T-helper 1 cell (primary cell): Measurements from ENCODE around the gene ABCB6.
"Not testable (repeated sequence)": the region's sequence is repeated elsewhere in the genome, so short reads cannot be mapped to it uniquely, and the experiment has no call there.

Experiments used
- DNase-seq, 5 donors: peaks; one replicate each; pipeline ENCODE4 v3.0.0-alpha.2; 2012 to 2020
- total RNA-seq, 4 donors: gene quantifications; one replicate each; lab custom pipeline; 2026; lab: John Stamatoyannopoulos, UW

Gene ABCB6
- 0.36 to 4.6 (median 0.65) reads per million in 4 donors for total RNA-seq

DNA sequence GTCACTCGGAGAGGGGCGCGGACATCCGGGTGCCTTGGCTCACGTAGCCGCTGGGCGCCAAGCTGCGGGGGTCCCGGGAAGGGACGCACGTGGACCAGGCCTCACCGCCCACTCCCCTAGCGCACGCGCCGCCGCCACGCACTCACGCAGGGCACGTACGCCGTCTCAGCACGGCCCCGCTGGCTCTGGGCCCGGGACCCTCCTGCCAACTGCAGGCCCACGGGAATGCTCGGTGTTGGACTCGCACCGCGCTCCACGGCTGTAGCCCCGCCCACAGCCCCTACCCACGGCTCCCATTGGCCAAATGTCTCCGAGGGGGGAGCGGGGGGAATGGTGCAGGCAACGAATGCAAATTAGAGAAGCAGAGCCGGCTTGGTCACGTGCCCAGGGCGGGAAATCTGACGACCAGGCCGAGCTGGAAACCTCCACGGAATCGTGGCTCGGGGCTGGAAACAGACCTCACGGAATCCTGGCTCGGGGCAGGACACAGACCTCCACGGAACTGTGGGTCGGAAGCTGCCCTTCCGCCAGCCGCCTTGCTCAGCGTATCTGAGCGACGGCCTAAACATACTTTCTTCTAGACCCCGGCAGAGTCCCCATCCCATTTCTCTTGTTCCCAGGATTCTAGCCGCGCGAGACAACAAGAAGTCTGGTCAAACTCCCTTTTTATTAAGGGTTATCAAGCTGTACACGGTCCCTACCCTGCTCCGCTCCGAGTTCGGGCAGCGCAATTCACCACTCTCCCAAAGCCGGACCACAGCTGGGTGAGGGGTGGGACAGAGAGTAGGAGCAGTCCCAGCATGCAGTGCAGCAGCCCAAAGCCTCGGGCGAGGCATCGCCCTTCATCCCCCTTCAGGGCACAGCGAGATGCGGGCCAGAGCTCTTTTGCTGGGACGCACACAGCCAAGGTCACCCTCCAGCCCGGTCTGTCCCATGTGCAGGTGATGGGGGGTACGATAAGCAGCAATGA is at the start of gene ABCB6:
ABCB6 (minus strand) TSS at position 227 of the 970 bp plus-strand sequence. CDS start 285 bp downstream, outside the sequence.
- DNase-seq, result peak; percentile 77 to 88 (median 83)

DNA sequence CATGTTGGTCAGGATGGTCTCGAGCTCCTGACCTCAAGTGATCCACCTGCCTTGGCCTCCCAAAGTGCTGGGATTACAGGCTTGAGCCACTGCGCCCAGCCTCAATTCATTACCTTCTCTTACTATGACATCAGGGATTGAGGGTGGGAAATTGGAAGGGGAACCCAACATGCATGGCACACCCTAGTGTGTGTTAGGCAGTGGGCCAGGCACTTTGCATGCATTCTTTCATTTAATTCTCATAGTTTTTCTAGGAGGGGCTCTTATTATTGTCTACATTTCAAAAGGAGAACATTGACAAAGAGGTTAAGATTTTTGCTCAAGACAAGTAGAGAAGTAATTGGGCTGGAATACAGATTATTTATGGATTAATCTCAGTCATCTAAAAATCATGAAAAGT is 49.5 kb upstream of the ABCB6 start:
- DNase-seq, result no peak

DNA sequence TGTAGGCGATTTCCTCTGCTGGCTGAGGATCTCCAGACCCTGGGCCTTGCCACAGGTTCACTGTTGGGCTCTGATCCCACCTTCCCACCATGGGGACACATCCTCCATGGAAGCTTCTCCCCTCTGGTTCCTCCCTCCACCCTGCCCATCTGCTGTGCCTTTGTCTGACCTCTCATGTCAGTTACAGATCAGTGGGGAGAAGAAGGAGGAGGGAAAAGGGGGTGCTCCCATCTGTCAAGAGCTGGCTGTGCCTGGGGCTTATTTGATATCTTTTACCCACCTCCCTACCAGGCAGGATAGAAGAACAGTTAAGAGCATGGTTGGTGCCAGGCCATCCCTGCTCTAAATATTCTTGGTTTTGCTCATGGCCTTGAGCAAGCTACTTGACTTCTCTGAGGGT is 48.1 kb upstream of the ABCB6 start:
- no peak for DNase-seq

DNA sequence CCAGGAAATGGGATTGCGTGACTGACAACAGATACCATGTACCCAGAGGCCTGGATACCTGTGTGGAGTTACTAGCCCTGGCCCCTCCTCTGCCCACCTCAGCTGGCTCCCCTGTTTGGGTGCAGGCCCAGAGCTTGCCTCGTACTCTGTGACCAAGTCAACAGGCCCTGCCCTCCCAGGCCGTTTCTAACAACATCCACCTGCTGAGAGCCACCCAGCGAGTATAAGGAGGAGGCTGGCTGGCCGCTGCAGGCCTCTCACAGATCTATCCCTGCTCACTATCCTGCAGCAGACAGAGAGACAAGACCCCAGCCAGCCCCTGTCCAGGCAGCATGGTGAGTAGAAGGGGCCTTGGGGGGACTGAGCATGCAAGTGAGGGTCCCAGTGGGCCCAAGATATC is 47.5 kb upstream of the ABCB6 start:
- DNase-seq, result no peak

DNA sequence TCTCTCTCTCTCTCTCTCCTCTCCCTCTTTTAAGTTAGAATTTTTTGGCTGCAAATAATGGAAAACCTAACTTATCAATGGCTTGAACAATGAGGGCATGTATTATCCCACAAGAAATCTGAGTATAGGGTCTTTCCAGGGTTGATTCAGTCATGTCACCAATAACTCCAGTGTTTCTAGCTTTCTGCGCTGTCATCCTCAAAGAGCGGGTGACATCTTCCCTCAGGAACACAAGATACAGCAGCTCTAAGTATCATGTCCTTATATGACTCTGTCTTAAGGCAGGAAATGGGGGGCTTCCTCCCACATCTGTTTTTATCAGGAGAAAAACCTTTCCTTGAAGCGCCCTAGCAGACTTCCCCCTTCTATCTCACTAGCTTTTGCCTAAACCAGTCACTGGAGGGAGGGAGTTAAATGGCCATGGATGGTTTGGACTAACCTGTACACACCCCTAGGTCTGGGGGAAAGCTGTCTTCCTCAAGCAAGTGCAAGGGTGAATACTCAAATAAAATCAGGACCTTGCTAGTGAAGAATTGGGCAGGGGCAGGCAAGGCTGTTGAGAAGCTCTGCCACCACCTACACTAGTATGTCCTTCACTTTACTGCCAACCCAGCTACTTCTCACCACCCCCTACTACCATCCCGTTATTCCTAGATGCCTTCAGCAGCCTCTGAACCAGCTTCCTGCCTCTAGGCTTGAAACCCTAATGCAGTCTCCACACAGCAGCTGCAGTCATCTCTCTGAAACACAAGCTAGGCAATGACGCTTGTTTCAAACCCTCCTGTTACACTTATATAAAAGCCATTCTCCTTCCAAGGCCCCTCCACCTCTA is 42.5 kb upstream of the ABCB6 start:
- no peak for DNase-seq

DNA sequence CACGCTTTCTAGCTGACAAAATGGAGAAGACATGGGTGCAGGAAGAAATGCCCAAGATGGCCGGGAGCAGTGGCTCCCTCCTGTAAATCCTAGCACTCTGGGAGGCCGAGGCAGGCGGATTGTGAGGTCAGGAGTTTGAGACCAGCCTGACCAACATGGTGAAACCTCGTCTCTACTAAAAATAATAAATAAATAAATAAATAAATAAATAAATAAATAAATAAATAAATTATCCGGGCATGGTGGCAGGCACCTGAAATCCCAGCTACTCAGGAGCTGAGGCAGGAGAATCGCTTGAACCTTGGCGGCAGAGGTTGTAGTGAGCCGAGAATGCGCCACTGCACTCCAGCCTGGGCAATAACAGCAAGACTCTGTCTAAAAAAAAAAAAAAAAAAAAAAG is 40.2 kb upstream of the ABCB6 start:
- not testable (repeated sequence) for DNase-seq

DNA sequence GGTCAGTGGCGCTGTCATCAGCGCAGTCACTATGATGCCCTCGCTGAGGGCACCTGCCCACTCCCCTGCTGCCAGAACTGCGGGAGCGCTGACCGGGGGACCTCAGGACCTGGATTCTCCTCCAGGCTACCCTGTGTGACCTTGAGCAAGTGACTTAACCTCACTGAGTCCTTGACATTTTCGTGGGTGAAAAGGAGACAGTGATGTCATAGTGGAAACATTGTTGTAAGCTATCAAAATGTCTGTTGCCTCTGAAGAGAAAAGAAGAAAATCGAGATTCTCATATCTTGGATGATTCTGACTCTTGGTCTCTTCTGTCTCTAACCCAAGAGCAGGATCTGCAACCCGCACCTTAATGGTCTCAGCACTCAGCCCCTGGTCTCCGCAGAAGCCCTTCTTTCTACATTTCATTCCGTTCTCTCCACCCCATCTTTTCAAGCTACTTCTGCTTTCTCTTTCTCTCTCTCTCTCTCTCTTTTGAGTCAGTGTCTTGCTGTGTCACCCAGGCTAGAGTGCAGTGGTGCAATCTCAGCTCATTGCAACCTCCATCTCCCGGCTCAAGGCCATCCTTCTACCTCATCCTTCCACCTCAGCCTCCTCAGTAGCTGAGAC is 35.9 kb upstream of the ABCB6 start:
- DNase-seq, result peak in 2 of 5 donors; percentile 26 to 75

DNA sequence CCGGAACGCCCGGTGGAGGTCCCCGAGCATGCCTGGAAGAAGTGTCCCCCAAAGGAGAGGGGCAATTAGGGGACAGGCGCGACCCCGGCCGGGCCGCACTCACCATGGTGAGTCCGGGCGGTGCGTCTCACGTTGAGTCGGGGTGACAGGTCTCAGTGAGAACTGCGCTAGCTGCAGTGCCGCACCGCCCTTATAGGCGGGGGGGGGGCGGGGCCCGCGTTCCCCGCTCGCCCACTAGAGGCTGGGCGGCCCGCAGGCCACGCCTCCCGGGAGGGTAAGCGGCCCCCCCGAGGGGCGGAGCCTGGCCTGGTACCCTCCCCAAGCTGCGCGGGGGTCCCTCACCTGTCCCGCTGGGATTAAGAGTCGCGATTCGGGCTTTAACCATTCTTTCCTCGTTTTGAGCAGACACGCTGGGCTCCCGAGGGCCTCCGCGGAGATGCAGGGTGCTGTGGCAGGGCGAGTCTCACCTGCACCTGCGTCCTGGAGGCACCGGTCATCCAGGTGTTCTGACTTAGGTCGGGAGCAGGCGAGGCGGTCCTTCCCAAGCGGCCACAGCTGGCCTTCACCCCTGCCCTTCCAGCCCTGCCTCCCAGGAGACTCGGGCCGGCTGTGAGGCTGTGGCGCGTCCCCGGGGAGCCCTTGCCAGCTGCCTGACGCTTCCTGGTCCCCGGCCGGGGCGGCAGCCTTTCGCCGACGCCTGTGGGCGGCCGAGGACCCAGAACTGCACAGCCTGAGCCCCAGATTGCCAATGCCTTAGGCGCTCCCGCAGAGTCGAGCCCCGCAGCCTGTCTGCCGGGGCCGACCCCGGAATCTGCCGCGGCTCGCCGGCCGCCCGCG is 35.2 kb upstream of the ABCB6 start, which contains the start of gene TUBA4A:
TUBA4A (minus strand) TSS at position 166 of the 837 bp plus-strand sequence; CDS start at position 106, 60 bp downstream.
- peak; percentile 87 to 92 (median 91) for DNase-seq

GRCh38 chr2:219252900-219253752 is 34.4 kb upstream of the ABCB6 start, which contains the start of gene TUBA4B:
Gene TUBA4B (plus strand): TSS chr2:219253243. CDS start chr2:219253408, 165 bp downstream.
- peak in 4 of 5 donors; percentile 31 to 82 (median 32) for DNase-seq

DNA sequence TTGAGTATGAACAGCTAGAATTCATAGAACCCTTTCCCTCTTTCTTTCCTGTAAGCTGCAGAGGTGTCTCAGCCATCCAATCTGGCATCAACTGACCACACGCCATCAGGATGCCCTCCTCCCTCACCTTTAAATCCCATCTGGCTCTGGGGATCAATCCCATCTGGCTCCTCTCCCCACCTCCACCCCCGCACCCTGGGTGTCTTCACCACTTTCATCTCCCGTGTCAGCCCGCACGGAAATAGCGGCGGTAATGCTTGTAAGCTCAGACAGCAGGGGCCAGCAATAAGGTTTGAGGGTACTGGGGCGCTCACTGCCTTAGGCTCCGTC is 33.8 kb upstream of the ABCB6 start:
- no peak for DNase-seq

- DNase-seq, result peak in 1 of 5 donors; percentile 39
Observed at GRCh38 chr2:219252084-219252483, 33.3 kb upstream of the ABCB6 start.

DNA sequence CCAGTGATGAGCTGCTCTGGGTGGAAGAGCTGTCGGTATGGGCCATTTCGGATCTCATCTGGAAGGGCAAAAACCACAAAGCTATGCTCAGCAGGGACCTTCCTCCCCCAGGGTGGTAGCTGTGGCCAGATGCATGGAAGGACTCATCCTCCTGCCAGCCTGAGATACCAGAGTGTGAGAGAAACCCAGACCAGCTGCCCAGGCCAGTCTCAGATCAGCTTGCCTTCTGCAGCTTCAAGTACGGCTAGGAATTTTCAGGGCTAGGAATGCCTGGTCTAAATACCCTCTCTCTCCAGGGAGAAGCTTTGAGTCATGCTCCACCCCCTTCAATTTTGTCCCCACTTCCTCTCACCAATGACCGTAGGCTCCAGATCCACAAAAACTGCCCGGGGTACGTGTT is 32.9 kb upstream of the ABCB6 start:
- DNase-seq, result no peak

GRCh38 chr2:219250049-219250781 is 31.5 kb upstream of the ABCB6 start:
- peak in 1 of 5 donors; percentile 30 for DNase-seq

DNA sequence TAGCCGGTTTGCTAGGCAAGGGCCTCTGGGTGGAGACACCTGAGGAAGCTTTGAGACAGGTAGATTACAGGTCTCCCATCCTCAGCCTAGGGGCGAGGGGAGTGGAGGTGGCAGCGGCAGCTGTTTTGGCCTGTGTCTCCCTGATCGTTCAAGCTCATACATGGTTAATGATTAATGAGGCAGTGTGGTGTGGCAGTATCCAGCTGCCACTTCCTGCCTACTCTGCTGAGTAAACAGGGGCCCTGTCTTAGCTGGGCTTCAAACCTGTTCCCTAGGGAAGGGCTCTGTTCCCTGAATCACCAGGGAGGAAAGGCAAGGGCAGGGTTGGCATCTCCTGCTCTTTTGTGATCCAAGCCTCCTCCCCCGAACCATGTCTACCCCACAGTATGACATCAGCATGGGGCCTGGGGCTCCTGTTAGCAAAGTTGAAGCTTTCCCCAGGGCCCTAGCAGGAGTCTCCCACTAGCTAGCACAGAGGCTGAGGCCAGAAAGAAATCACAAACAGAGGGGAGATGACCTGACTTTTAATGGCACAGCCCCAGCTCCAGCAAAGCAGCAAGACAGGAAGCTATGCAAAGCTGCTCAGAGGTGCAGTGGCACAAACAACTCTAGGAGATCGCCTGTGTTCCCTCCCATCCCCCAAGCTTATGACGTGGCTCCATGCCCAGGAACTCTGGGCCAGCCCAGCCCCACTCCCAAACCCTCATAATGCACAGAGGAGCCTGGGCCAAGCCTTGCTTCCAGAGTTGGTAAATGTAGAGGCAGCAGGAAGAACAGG is 30.6 kb upstream of the ABCB6 start:
- peak in 2 of 5 donors; percentile 36 to 80 for DNase-seq

GRCh38 chr2:219248845-219249202 is 30.1 kb upstream of the ABCB6 start:
- DNase-seq, result no peak

DNA sequence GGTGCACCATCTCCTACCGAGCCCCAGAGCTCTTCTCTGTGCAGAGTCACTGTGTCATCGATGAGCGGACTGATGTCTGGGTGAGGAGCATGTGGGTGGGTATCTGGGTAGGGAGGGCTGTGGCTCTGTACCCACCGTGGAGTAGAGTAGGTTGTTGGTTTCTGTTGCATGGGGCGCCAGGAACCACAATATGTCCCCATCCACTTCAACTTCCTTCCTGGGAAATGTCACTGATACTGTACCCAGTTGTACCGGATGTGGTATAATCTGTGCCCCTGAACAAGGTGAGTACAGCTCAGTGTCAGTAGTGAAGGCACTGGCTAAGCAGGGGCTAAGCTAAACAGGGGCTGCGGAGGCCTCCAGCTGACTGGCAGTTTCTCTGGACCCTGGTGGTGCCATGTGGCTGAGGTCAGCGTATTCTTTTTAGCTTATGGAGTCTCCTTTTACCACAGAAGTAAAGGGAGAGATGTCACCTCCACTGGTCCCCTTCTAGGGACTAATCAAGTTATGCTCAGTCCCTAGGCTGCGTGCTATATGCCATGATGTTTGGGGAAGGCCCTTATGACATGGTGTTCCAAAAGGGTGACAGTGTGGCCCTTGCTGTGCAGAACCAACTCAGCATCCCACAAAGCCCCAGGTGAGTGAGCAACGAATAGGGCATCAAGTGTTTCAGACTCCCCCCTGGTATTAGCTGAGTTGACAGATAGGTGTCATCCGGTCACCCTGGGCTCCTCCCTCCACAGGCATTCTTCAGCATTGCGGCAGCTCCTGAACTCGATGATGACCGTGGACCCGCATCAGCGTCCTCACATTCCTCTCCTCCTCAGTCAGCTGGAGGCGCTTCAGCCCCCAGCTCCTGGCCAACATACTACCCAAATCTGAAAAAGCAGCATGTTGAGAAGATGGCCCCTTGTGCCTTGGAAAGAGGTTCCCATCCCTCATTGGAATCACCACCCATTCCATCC is 29.2 kb upstream of the ABCB6 start:
- peak; percentile 23 to 87 (median 44) for DNase-seq

DNA sequence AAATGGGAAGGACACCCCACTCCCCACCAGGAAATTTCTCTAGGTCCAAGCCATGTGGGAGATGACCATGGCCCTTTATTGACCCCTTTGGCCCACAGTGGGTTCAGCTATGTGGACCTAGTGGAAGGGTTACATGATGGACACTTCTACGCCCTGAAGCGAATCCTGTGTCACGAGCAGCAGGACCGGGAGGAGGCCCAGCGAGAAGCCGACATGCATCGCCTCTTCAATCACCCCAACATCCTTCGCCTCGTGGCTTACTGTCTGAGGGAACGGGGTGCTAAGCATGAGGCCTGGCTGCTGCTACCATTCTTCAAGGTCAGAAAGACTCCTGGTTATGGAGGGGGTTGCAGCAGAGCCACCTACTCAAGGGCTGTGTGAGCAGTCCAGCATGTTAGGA is 27.8 kb upstream of the ABCB6 start:
- DNase-seq, result peak in 1 of 5 donors; percentile 4

DNA sequence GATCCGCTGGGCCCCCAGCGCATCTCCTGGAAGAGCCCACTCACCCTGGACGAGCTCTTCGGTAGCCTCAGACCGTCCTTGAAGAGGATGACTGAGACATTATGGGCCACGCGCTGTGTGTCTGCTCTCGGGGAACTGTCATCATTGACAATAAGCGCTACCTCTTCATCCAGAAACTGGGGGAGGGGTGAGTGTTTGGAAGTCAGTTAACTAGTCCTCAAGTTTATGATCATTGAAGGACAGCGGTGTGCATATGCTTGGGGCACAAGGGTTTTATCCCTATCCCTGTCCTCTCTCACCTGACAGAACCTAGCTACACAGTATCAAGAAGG is 27.1 kb upstream of the ABCB6 start:
- DNase-seq, result peak in 1 of 5 donors; percentile 29
